Neuronal stem cell (in vitro differentiated cells): ENCODE data around the gene CHTF18.

ENCODE experiments used
- DNase-seq: peaks from one replicate; pipeline ENCODE4 v3.0.0-alpha.2; 2013; ENCODE audit warnings: low spot score
- H2AFZ ChIP-seq: one replicate; pipeline ENCODE4 v1.6.1; 2013; ENCODE audit warnings: mild to moderate bottlenecking, low read length, inconsistent platforms
- H2AK5ac ChIP-seq: 2 replicates; pipeline ENCODE4 v1.6.1; 2013; ENCODE audit warnings: low read depth, mild to moderate bottlenecking, inconsistent platforms, low read length, moderate library complexity, mixed read lengths
- H2BK120ac ChIP-seq: 2 replicates; pipeline ENCODE4 v1.6.1; 2013; ENCODE audit warnings: low read depth, mild to moderate bottlenecking, inconsistent platforms, low read length, moderate library complexity, mixed read lengths
- H2BK12ac ChIP-seq: one replicate; pipeline ENCODE4 v1.6.1; 2013; ENCODE audit warnings: low read length, inconsistent platforms
- H2BK15ac ChIP-seq: 2 replicates; pipeline ENCODE4 v1.6.1; 2013; ENCODE audit warnings: mild to moderate bottlenecking, low read length, inconsistent platforms, mixed read lengths
- H2BK5ac ChIP-seq: one replicate; pipeline ENCODE4 v1.6.1; 2013; ENCODE audit warnings: inconsistent platforms, mild to moderate bottlenecking, low read length, moderate library complexity
- H3K14ac ChIP-seq: one replicate; pipeline ENCODE4 v1.6.1; 2013; ENCODE audit warnings: low read length, inconsistent platforms
- H3K18ac ChIP-seq: 2 replicates; pipeline ENCODE4 v1.6.1; 2013; ENCODE audit warnings: low read length, inconsistent platforms
- H3K23ac ChIP-seq: 2 replicates; pipeline ENCODE4 v1.6.1; 2013; ENCODE audit warnings: low read depth, mild to moderate bottlenecking, mixed read lengths, low read length, inconsistent platforms; ENCODE audit not compliant: poor library complexity
- H3K27ac ChIP-seq: replicated peaks from 3 replicates; pipeline ENCODE4 v1.5.1; 2013; ENCODE audit warnings: low read length, inconsistent platforms
- H3K27me3 ChIP-seq, 3 experiments: 2 replicates each; pipeline ENCODE4 v1.6.1; 2013; ENCODE audit warnings: low read length in 3 of 3, mild to moderate bottlenecking in 2 of 3, inconsistent platforms in 1 of 3, low read depth in 1 of 3, mixed read lengths in 1 of 3, moderate library complexity in 1 of 3; ENCODE audit not compliant: control insufficient read depth in 3 of 3, insufficient read depth in 3 of 3
- H3K36me3 ChIP-seq, 2 donors: replicated peaks in 1 of 2; 2 replicates each; pipeline ENCODE4 v1.6.1; 2013; ENCODE audit warnings: low read length in 2 of 2; ENCODE audit not compliant: control insufficient read depth in 2 of 2, insufficient read depth in 2 of 2
- H3K4ac ChIP-seq: 2 replicates; pipeline ENCODE4 v1.6.1; 2013; ENCODE audit warnings: inconsistent platforms, mild to moderate bottlenecking, low read length, moderate library complexity
- H3K4me1 ChIP-seq, 2 donors: 1 replicate in 1 of 2; 2 replicates in 1 of 2; pipeline ENCODE4 v1.6.1; 2013; ENCODE audit warnings: low read length in 2 of 2, low read depth in 1 of 2; ENCODE audit not compliant: control insufficient read depth in 2 of 2, insufficient read depth in 1 of 2
- H3K4me2 ChIP-seq: one replicate; pipeline ENCODE4 v1.6.1; 2013; ENCODE audit warnings: mild to moderate bottlenecking, low read length, inconsistent platforms; ENCODE audit not compliant: insufficient read depth, poor library complexity, severe bottlenecking
- H3K4me3 ChIP-seq, 2 donors: 2 replicates each; pipeline ENCODE4 v1.5.1; 2013; ENCODE audit warnings: low read length in 2 of 2, mild to moderate bottlenecking in 2 of 2, inconsistent platforms in 1 of 2, moderate library complexity in 1 of 2
- H3K79me1 ChIP-seq: one replicate; pipeline ENCODE4 v1.6.1; 2013; ENCODE audit warnings: low read depth, mild to moderate bottlenecking, inconsistent platforms, low read length, moderate library complexity
- H3K9ac ChIP-seq: one replicate; pipeline ENCODE4 v1.6.1; 2013; ENCODE audit warnings: mild to moderate bottlenecking, low read depth, low read length, inconsistent platforms; ENCODE audit not compliant: poor library complexity
- H3K9me3 ChIP-seq, 2 donors: replicated peaks in 1 of 2; 2 replicates each; pipeline versions ENCODE3 to v1.6.1; 2013; ENCODE audit warnings: low read length in 2 of 2, mild to moderate bottlenecking in 2 of 2, inconsistent platforms in 1 of 2, low read depth in 1 of 2, mixed read lengths in 1 of 2, moderate library complexity in 1 of 2; ENCODE audit not compliant: control insufficient read depth in 2 of 2, insufficient read depth in 1 of 2
- H4K8ac ChIP-seq: one replicate; pipeline ENCODE4 v1.6.1; 2013; ENCODE audit warnings: low read depth, mild to moderate bottlenecking, inconsistent platforms, low read length, moderate library complexity
- H4K91ac ChIP-seq: one replicate; pipeline ENCODE4 v1.6.1; 2013; ENCODE audit warnings: low read length, low read depth, mild to moderate bottlenecking, inconsistent platforms; ENCODE audit not compliant: poor library complexity
- WGBS, 2 donors: extraction: QIAGEN DNeasy Blood & Tissue Kit; methylation state at CpG; one replicate each; pipeline ENCODE4 v1.1.7; 2013; ENCODE audit warnings: missing lambda C conversion rate in 2 of 2, mixed read lengths in 1 of 2; ENCODE audit not compliant: insufficient read length in 2 of 2, insufficient replicate concordance in 1 of 2; ENCODE audit errors: extremely low coverage in 2 of 2; 5-methylcytosine and 5-hydroxymethylcytosine counted together

The CHTF18 gene

DNA sequence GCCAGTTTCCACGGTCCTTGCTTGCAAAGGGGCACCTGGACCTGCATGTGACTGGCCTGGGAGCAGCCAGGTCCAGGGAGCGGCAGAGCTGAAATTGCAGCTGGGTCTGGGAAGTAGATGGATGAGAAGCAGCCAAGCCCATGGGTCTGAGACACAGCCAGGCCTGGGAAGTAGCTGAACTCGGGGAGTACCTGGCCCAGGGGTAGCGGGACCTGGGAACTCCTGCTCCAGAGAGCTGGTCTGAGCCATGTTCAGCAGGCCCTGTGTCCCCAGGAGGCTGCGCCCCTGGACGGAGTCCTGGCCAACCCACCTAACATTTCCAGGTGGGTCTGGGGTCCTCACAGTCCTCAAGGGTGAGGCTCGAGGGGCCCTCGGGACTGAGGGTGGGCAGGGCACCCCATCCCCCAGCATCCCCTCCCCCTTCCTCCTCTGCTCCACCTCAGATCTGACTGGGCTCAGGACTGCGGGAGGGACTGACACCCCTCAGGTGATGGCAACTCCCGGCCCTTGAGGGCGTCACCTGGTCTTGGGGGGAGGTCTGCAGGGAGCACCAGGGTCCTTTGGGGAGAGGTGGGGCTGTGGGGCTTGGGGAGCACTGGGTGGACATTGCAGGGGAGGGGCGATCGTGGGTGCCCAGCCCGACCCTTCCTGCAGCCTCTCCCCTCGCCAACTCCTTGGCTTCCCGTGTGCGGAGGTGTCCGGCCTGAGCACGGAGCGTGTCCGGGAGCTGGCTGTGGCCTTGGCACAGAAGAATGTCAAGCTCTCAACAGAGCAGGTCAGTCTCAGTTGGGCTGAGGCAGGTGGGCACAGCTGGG lies 24.8 kb upstream of the CHTF18 start:
- H2BK120ac ChIP-seq = no peak overlapping the region
- no peak overlapping the region for H4K8ac ChIP-seq
- no peak overlapping the region for H2BK5ac ChIP-seq
- H3K36me3 ChIP-seq = no peaks in the 10 kb centered on the region
- H3K9ac ChIP-seq = no peak overlapping the region
- no peaks in the 10 kb centered on the region for H3K9me3 ChIP-seq
- peak overlapping the region; percentile 91 for H2BK15ac ChIP-seq
- H3K4ac ChIP-seq = peak overlapping the region; percentile 66
- no CpG with 5 or more reads among the region's 21 CpGs for WGBS, 2 donors
- no peak overlapping the region for H4K91ac ChIP-seq
- H3K27me3 ChIP-seq = peaks cover 0 to 15% (median 0%) of the 10 kb centered on the region in 3 experiments
- no peak overlapping the region for H2AFZ ChIP-seq
- no peak overlapping the region for H3K4me3 ChIP-seq
- peak overlapping the region; percentile 97 for H2AK5ac ChIP-seq
- H3K23ac ChIP-seq = no peak overlapping the region
- no peak for DNase-seq
- peak overlapping the region; percentile 9 for H3K14ac ChIP-seq
- H3K4me2 ChIP-seq = no peak overlapping the region
- H3K18ac ChIP-seq = peak overlapping the region; percentile 38
- H3K79me1 ChIP-seq = peaks cover 5% of the 10 kb centered on the region
- no peak overlapping the region for H3K27ac ChIP-seq
- peak overlapping the region; percentile 42 for H2BK12ac ChIP-seq
- peaks cover 8 to 16% of the 10 kb centered on the region in 2 donors for H3K4me1 ChIP-seq

DNA sequence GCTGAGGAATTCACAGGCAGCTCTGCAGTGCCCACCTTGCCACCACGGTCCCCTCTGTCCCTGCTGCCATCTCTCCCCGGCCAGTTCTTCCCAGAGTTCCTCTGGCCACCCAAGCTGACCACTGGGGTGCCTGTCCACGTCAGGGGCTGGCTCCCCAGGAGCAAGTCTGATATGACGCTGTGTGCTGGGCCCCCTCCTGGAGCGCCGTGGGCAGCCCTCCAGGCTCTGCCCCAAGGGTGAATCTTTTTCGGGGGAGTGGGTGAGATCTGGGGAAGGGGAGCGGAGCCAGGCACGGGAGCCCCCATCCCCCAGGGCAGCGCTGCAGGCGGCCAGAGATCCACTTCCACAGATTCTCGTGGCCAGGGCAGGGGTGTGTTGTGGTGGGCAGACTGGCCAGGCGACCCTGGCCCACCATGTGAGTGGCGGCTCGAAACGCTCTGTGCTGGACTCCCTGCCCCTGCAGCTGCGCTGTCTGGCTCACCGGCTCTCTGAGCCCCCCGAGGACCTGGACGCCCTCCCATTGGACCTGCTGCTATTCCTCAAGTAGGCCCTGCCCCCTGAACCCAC lies 24.2 kb upstream of the CHTF18 start:
- Histone ChIP-seq H3K18ac (peak overlapping the region; percentile 44), H4K91ac (no peak overlapping the region), H3K4me2 (no peak overlapping the region), H3K23ac (no peak overlapping the region), H2AFZ (no peak overlapping the region), H3K14ac (peak overlapping the region; percentile 9), H2AK5ac (peak overlapping the region; percentile 91), H2BK5ac (no peak overlapping the region), H2BK15ac (peak overlapping the region; percentile 85), H2BK120ac (no peak overlapping the region), H3K9me3 (no peaks in the 10 kb centered on the region), H2BK12ac (peak overlapping the region; percentile 14), H3K4ac (peak overlapping the region; percentile 66), H3K27me3 (peaks cover 0 to 15% (median 0%) of the 10 kb centered on the region in 3 experiments), H3K9ac (no peak overlapping the region), H3K36me3 (no peaks in the 10 kb centered on the region), H3K4me3 (no peak overlapping the region), H3K4me1 (peaks cover 8 to 19% of the 10 kb centered on the region in 2 donors), H3K27ac (no peak overlapping the region), H3K79me1 (peaks cover 5% of the 10 kb centered on the region), H4K8ac (no peak overlapping the region)
- DNase-seq = no peak
- WGBS, 2 donors = no CpG with 5 or more reads among the region's 20 CpGs

DNA sequence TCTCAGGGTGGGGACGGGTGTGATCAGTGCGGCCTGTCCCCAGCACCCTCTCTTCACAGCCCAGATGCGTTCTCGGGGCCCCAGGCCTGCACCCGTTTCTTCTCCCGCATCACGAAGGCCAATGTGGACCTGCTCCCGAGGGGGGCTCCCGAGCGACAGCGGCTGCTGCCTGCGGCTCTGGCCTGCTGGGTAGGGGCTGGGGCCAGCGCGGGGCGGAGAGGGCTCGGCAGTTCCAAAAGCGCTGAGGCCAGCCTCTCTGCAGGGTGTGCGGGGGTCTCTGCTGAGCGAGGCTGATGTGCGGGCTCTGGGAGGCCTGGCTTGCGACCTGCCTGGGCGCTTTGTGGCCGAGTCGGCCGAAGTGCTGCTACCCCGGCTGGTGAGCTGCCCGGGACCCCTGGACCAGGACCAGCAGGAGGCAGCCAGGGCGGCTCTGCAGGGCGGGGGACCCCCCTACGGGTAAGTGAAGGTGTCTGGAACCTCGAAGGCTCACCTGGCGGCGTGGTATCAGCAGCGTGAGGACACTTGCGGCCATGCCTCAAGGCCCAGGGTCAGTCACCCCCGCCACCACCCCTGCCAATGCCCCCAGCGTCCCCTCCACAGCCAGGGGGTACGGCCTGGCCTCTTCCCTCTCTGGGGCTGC lies 23.5 kb upstream of the CHTF18 start:
- Histone ChIP-seq H2BK15ac (peak overlapping the region; percentile 85), H4K8ac (no peak overlapping the region), H3K9me3 (no peaks in the 10 kb centered on the region), H3K36me3 (no peaks in the 10 kb centered on the region), H3K9ac (peak overlapping the region; percentile 21), H3K27ac (no peak overlapping the region), H2BK5ac (no peak overlapping the region), H3K27me3 (peaks cover 0 to 14% (median 0%) of the 10 kb centered on the region in 3 experiments), H4K91ac (no peak overlapping the region), H3K4me3 (no peak overlapping the region), H2BK12ac (peak overlapping the region; percentile 73), H2AFZ (no peak overlapping the region), H3K4me1 (peaks cover 5 to 16% of the 10 kb centered on the region in 2 donors), H3K14ac (peak overlapping the region; percentile 71), H2BK120ac (no peak overlapping the region), H3K4ac (no peak overlapping the region), H3K23ac (no peak overlapping the region), H3K18ac (peak overlapping the region; percentile 80), H3K79me1 (peaks cover 5% of the 10 kb centered on the region), H3K4me2 (no peak overlapping the region), H2AK5ac (peak overlapping the region; percentile 90)
- DNase-seq = no peak
- no CpG with 5 or more reads among the region's 38 CpGs for WGBS, 2 donors

DNA sequence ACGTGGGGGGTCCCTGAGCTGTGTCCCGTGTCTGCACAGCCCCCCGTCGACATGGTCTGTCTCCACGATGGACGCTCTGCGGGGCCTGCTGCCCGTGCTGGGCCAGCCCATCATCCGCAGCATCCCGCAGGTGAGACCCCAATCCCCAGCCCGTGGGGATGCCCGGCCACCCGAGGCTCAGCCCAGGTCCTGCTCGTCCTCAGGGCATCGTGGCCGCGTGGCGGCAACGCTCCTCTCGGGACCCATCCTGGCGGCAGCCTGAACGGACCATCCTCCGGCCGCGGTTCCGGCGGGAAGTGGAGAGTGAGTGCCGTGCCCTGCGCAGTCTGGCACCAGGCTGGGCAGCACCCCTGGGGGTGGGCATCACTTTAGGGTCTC lies 22.9 kb upstream of the CHTF18 start:
- H3K9ac ChIP-seq = peak overlapping the region; percentile 21
- H2BK120ac ChIP-seq = no peak overlapping the region
- peak overlapping the region; percentile 71 for H3K14ac ChIP-seq
- H4K91ac ChIP-seq = no peak overlapping the region
- H3K23ac ChIP-seq = no peak overlapping the region
- peak overlapping the region; percentile 73 for H2BK12ac ChIP-seq
- no peak overlapping the region for H3K4me2 ChIP-seq
- H2AFZ ChIP-seq = no peak overlapping the region
- H3K27ac ChIP-seq = no peak overlapping the region
- H3K4me1 ChIP-seq = peaks cover 3 to 14% of the 10 kb centered on the region in 2 donors
- no peak overlapping the region for H2BK5ac ChIP-seq
- H2AK5ac ChIP-seq = peak overlapping the region; percentile 90
- H3K9me3 ChIP-seq = no peaks in the 10 kb centered on the region
- no CpG with 5 or more reads among the region's 29 CpGs for WGBS, 2 donors
- peak overlapping the region; percentile 65 for H4K8ac ChIP-seq
- no peak overlapping the region for H3K4ac ChIP-seq
- H3K36me3 ChIP-seq = no peaks in the 10 kb centered on the region
- H3K18ac ChIP-seq = peak overlapping the region; percentile 80
- peak overlapping the region; percentile 85 for H2BK15ac ChIP-seq
- no peak for DNase-seq
- H3K79me1 ChIP-seq = peaks cover 5% of the 10 kb centered on the region
- H3K27me3 ChIP-seq = peaks cover 0 to 11% (median 0%) of the 10 kb centered on the region in 3 experiments
- H3K4me3 ChIP-seq = no peak overlapping the region
